H1 (cell line): ENCODE results near the gene ZNF398. TPM values are rescaled to one million over a fixed set of nuclear protein-coding genes. Genes with fewer than 3 reads are reported as not detected.

Experiments
- CTCF ChIA-PET: fragments of 300-600 bp; sonication (Branson Sonifier 250); formaldehyde crosslinking; loops from one replicate; lab custom pipeline; 2021; ENCODE audit not compliant: partially characterized antibody; lab: Charles Lee
- POLR2A ChIA-PET: fragments of 300-600 bp; sonication (Branson Sonifier 250); formaldehyde crosslinking; loops from one replicate; lab custom pipeline; 2021; ENCODE audit warnings: inconsistent platforms; ENCODE audit not compliant: partially characterized antibody; lab: Charles Lee
- DNase-seq, 2 experiments: peaks; one replicate each; pipeline versions ENCODE4 v3.0.0 to v3.0.0-alpha.2; 2010 to 2022; ENCODE audit warnings: low spot score in 2 of 2, low read depth in 1 of 2, mixed read lengths in 1 of 2
- FAIRE-seq: peaks from 2 replicates; lab custom pipeline; 2011; peaks lifted over from hg19 to GRCh38; lab: Jason Lieb, UNC
- H2AFZ ChIP-seq: 2 replicates; pipeline ENCODE4 v1.8.1; 2012; ENCODE audit warnings: low read length, inconsistent platforms
- H2AK5ac ChIP-seq: 2 replicates; pipeline ENCODE4 v1.6.1; 2013; ENCODE audit warnings: low read depth, low read length
- H2BK120ac ChIP-seq: replicated peaks from 2 replicates; pipeline ENCODE3; 2013; ENCODE audit warnings: low read depth, low read length, inconsistent platforms
- H2BK12ac ChIP-seq: 2 replicates; pipeline ENCODE4 v1.6.1; 2013; ENCODE audit warnings: low read depth, low read length
- H2BK15ac ChIP-seq: 2 replicates; pipeline ENCODE4 v1.6.1; 2013; ENCODE audit warnings: low read length
- H2BK20ac ChIP-seq: 2 replicates; pipeline ENCODE4 v1.6.1; 2013; ENCODE audit warnings: low read length
- H2BK5ac ChIP-seq: 2 replicates; pipeline ENCODE4 v1.6.1; 2013; ENCODE audit warnings: low read depth, low read length
- H3K14ac ChIP-seq: 2 replicates; pipeline ENCODE4 v1.6.1; 2013; ENCODE audit warnings: inconsistent platforms; ENCODE audit not compliant: insufficient read length
- H3K18ac ChIP-seq: 2 replicates; pipeline ENCODE4 v1.6.1; 2013; ENCODE audit warnings: low read length; ENCODE audit errors: extremely low read depth
- H3K23ac ChIP-seq: 2 replicates; pipeline ENCODE4 v1.6.1; 2013; ENCODE audit warnings: inconsistent platforms; ENCODE audit not compliant: insufficient read length
- H3K23me2 ChIP-seq: 2 replicates; pipeline ENCODE4 v1.6.1; 2013; ENCODE audit warnings: low read depth, low read length
- H3K27ac ChIP-seq: 2 replicates; pipeline ENCODE4 v1.6.1; 2011; ENCODE audit warnings: low read depth, low read length, inconsistent platforms
- H3K27me3 ChIP-seq, 4 experiments: replicated peaks in 1 of 4; 1 replicate in 1 of 4; 2 replicates in 3 of 4; pipeline versions ENCODE4 v1.6.1 to v1.8.1; 2011 to 2013; ENCODE audit warnings: low read length in 3 of 4, mild to moderate bottlenecking in 3 of 4, inconsistent platforms in 2 of 4, mixed read lengths in 2 of 4, moderate library complexity in 1 of 4; ENCODE audit not compliant: control insufficient read depth in 3 of 4, insufficient read depth in 3 of 4; ENCODE audit errors: extremely low read depth in 1 of 4
- H3K36me3 ChIP-seq, 4 experiments: 2 replicates each; pipeline versions ENCODE4 v1.6.1 to v1.8.1; 2011 to 2013; ENCODE audit warnings: mild to moderate bottlenecking in 4 of 4, low read length in 3 of 4, moderate library complexity in 2 of 4, control low read depth in 1 of 4, inconsistent platforms in 1 of 4; ENCODE audit not compliant: insufficient read depth in 4 of 4, control insufficient read depth in 2 of 4
- H3K4ac ChIP-seq: replicated peaks from 2 replicates; pipeline ENCODE3; 2013; ENCODE audit warnings: low read length, low read depth, mixed read lengths, inconsistent platforms; ENCODE audit not compliant: insufficient read length
- H3K4me1 ChIP-seq, 4 experiments: replicated peaks in 1 of 4; 1 replicate in 1 of 4; 2 replicates in 3 of 4; pipeline versions ENCODE4 v1.6.1 to v1.8.1; 2011 to 2013; ENCODE audit warnings: low read length in 3 of 4, inconsistent platforms in 2 of 4, mixed read lengths in 1 of 4; ENCODE audit not compliant: insufficient read depth in 4 of 4, control insufficient read depth in 3 of 4
- H3K4me2 ChIP-seq, 2 experiments: 2 replicates each; pipeline versions ENCODE4 v1.6.1 to v1.8.1; 2011 to 2013; ENCODE audit warnings: low read depth in 2 of 2, low read length in 2 of 2, control low read depth in 1 of 2, inconsistent platforms in 1 of 2, mild to moderate bottlenecking in 1 of 2; ENCODE audit not compliant: insufficient read depth in 1 of 2
- H3K4me3 ChIP-seq, 4 experiments: fragments of 200-600, 300-600 bp in 1 of 4; sonication (generic), shearing (Covaris generic), sonication (Bioruptor Twin) in 1 of 4; 2 replicates each; pipeline versions ENCODE4 v1.5.1 to v1.8.1; 2011 to 2016; ENCODE audit warnings: low read length in 4 of 4, low read depth in 3 of 4, control low read depth in 2 of 4, inconsistent platforms in 2 of 4, mild to moderate bottlenecking in 2 of 4, mixed read lengths in 1 of 4, moderate library complexity in 1 of 4; ENCODE audit not compliant: insufficient read depth in 2 of 4; ENCODE audit errors: extremely low read depth in 1 of 4
- H3K56ac ChIP-seq: replicated peaks from 2 replicates; pipeline ENCODE3; 2013; ENCODE audit warnings: low read depth, mild to moderate bottlenecking, mixed read lengths, low read length, inconsistent platforms; ENCODE audit not compliant: insufficient read length
- H3K79me1 ChIP-seq: 2 replicates; pipeline ENCODE4 v1.6.1; 2013; ENCODE audit warnings: low read depth, low read length, control low read depth
- H3K79me2 ChIP-seq, 2 experiments: 2 replicates each; pipeline versions ENCODE4 v1.6.1 to v1.8.1; 2012 to 2013; ENCODE audit warnings: low read length in 2 of 2, mild to moderate bottlenecking in 2 of 2, inconsistent platforms in 1 of 2; ENCODE audit not compliant: insufficient read depth in 2 of 2, control insufficient read depth in 1 of 2
- H3K9ac ChIP-seq, 4 experiments: replicated peaks in 1 of 4; 1 replicate in 1 of 4; 2 replicates in 3 of 4; pipeline versions ENCODE4 v1.6.1 to v1.8.1; 2011 to 2013; ENCODE audit warnings: low read depth in 3 of 4, low read length in 3 of 4, control low read depth in 2 of 4, mild to moderate bottlenecking in 2 of 4, moderate library complexity in 2 of 4, inconsistent platforms in 1 of 4; ENCODE audit errors: extremely low read depth in 1 of 4
- H3K9me3 ChIP-seq, 2 experiments: 2 replicates each; pipeline versions ENCODE4 v1.6.1 to v1.8.1; 2012 to 2013; ENCODE audit warnings: mild to moderate bottlenecking in 2 of 2, moderate library complexity in 2 of 2, control low read depth in 1 of 2, inconsistent platforms in 1 of 2, low read depth in 1 of 2, low read length in 1 of 2, mixed read lengths in 1 of 2; ENCODE audit not compliant: insufficient read depth in 2 of 2
- H4K20me1 ChIP-seq, 2 experiments: replicated peaks in 1 of 2; 2 replicates each; pipeline versions ENCODE3 to v1.8.1; 2011 to 2013; ENCODE audit warnings: inconsistent platforms in 2 of 2, low read length in 2 of 2, mild to moderate bottlenecking in 1 of 2; ENCODE audit not compliant: insufficient read depth in 2 of 2, control insufficient read depth in 1 of 2
- H4K5ac ChIP-seq: 2 replicates; pipeline ENCODE4 v1.6.1; 2013; ENCODE audit warnings: low read length, low read depth, mixed read lengths, inconsistent platforms; ENCODE audit not compliant: insufficient read length
- H4K8ac ChIP-seq: 2 replicates; pipeline ENCODE4 v1.8.0; 2013; ENCODE audit warnings: mild to moderate bottlenecking, moderate library complexity, low read length, inconsistent platforms; ENCODE audit not compliant: insufficient read depth; ENCODE audit errors: extremely low read depth
- H4K91ac ChIP-seq: replicated peaks from 2 replicates; pipeline ENCODE3; 2013; ENCODE audit warnings: low read length, mixed read lengths, inconsistent platforms; ENCODE audit not compliant: insufficient read length
- CREB1 ChIP-seq: IDR thresholded peaks from 2 replicates; pipeline ENCODE4 v1.6.1; 2012; ENCODE audit warnings: inconsistent platforms
- HDAC2 ChIP-seq, 2 experiments: fragments of 300-600 bp in 1 of 2; sonication (generic) in 1 of 2; IDR thresholded peaks; 2 replicates each; pipeline ENCODE4 v1.6.1; 2011 to 2012; ENCODE audit warnings: low read depth in 2 of 2, low read length in 2 of 2, mild to moderate bottlenecking in 2 of 2, moderate library complexity in 2 of 2, borderline replicate concordance in 1 of 2, inconsistent platforms in 1 of 2
- JUN ChIP-seq: IDR thresholded peaks from 2 replicates; pipeline ENCODE4 v1.6.1; 2011; ENCODE audit warnings: low read depth, mild to moderate bottlenecking, improper control_type of control experiment, low read length
- NANOG ChIP-seq: IDR thresholded peaks from 2 replicates; pipeline ENCODE4 v1.6.1; 2011; ENCODE audit warnings: low read length, low read depth, mild to moderate bottlenecking, inconsistent platforms; ENCODE audit not compliant: insufficient read depth, poor library complexity, severe bottlenecking
- PHF8 ChIP-seq: fragments of 200-600 bp; sonication (generic); conservative IDR thresholded peaks from 2 replicates; pipeline ENCODE4 v1.7.1; 2012; ENCODE audit warnings: low read depth, mild to moderate bottlenecking, inconsistent platforms, low read length, moderate library complexity
- POLR2A ChIP-seq, 2 experiments: IDR thresholded peaks; 1 replicate in 1 of 2; 2 replicates in 1 of 2; pipeline ENCODE4 v1.6.1; 2011; ENCODE audit warnings: low read depth in 2 of 2, low read length in 2 of 2, mild to moderate bottlenecking in 2 of 2; ENCODE audit errors: control extremely low read depth in 1 of 2
- RBBP5 ChIP-seq: IDR thresholded peaks from 2 replicates; pipeline ENCODE4 v1.7.1; 2012; ENCODE audit warnings: low read depth, mild to moderate bottlenecking, inconsistent platforms, low read length, moderate library complexity, borderline replicate concordance
- RFX5 ChIP-seq: IDR thresholded peaks from 2 replicates; pipeline ENCODE4 v1.6.1; 2011; ENCODE audit warnings: low read depth, low read length, improper control_type of control experiment, borderline replicate concordance
- RNF2 ChIP-seq: fragments of 200-900, 300-1000 bp; sonication (generic); IDR thresholded peaks from 2 replicates; pipeline ENCODE4 v1.7.1; 2016; ENCODE audit warnings: borderline replicate concordance, low read depth, mild to moderate bottlenecking, antibody characterized with exemption, low read length; ENCODE audit not compliant: poor library complexity, severe bottlenecking; ENCODE audit errors: missing control alignments
- SUZ12 ChIP-seq: fragments of 200-600 bp; sonication (generic); IDR thresholded peaks from 2 replicates; pipeline ENCODE4 v1.6.1; 2012; ENCODE audit warnings: mild to moderate bottlenecking, inconsistent platforms, low read length, moderate library complexity, mixed read lengths
- ZNF274 ChIP-seq: IDR thresholded peaks from 2 replicates; pipeline ENCODE4 v1.7.0; 2012; ENCODE audit warnings: low read length, borderline replicate concordance; ENCODE audit errors: extremely low read depth
- WGBS, 2 experiments: shearing (Covaris generic) in 1 of 2; methylation state at CpG; one replicate each; pipeline versions ENCODE4 v1.1.6 to v1.1.7; 2013 to 2015; ENCODE audit warnings: low lambda C conversion rate in 2 of 2, mixed read lengths in 2 of 2, inconsistent platforms in 1 of 2, low coverage in 1 of 2, missing lambda C conversion rate in 1 of 2; ENCODE audit not compliant: insufficient replicate concordance in 2 of 2, insufficient coverage in 1 of 2, insufficient read length in 1 of 2; ENCODE audit errors: extremely low coverage in 1 of 2, missing lambda C conversion rate in 1 of 2; 5-methylcytosine and 5-hydroxymethylcytosine counted together
- polyA plus RNA-seq, 7 experiments: library from polyadenylated mRNA; depleted of rRNA in 3 of 7; stranded (reverse) in 5 of 7; unstranded in 2 of 7; fragments of >200 nt in 5 of 7; fragments of 200-250 nt in 2 of 7; gene quantifications; 1 replicate in 5 of 7; 2 replicates in 1 of 7; 4 replicates in 1 of 7; pipeline versions ENCODE4 v1.2.1 to v1.2.3, GENCODE V29; 2011 to 2013; ENCODE audit warnings: missing spikeins in 2 of 7, mixed read lengths in 2 of 7
- total RNA-seq: library from RNA; stranded (reverse); fragmentation: NEBNext Ultra II Directional; extraction: Animal tissue kit (Norgen Biotek cat#: 25700); gene quantifications from 2 replicates; pipeline ENCODE4 v1.2.1, GENCODE V29; 2021

Gene ZNF398
- total and polyA plus RNA-seq, 2 of the 8 experiments (the other 6 are each of a cell fraction or from before 2014, with no cell fraction given): 52.7 to 63.5 TPM

DNA sequence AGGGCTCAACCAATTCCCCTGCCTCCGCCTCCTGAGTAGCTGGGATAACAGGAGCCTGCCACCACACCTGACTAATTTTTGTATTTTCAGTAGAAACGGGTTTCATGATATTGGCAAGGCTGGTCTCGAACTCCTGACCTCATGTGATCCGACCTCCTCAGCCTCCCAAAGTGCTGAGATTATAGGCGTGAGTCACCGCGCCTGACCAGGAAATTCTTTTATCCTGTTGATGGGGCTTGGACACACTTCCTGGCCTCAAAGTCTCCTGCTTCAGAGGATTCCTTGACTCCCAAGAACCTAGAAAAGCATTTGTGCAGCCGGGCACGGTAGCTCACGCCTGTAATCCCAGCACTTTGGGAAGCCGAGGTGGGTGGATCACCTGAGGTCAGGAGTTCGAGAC lies 37.3 kb upstream of the ZNF398 start:
- FAIRE-seq: no peak
- no peaks in the 10 kb centered on the region for H3K79me2 ChIP-seq
- H3K18ac ChIP-seq: no peak overlapping the region
- no peak overlapping the region for H3K56ac ChIP-seq
- no peak overlapping the region for H2AFZ ChIP-seq
- no peak overlapping the region for H2BK20ac ChIP-seq
- ChIA-PET POLR2A (no interaction called here), CTCF (no interaction called here)
- no peak overlapping the region for H2BK5ac ChIP-seq
- H3K36me3 ChIP-seq: no peaks in the 10 kb centered on the region
- no peaks in the 10 kb centered on the region for H3K79me1 ChIP-seq
- no peak for DNase-seq
- no peak overlapping the region for H4K5ac ChIP-seq
- no peak overlapping the region for H3K4ac ChIP-seq
- no peak overlapping the region for H3K14ac ChIP-seq
- H2BK120ac ChIP-seq: no peak overlapping the region
- H3K23ac ChIP-seq: no peak overlapping the region
- no peaks in the 10 kb centered on the region for H3K23me2 ChIP-seq
- no peak overlapping the region for H2BK12ac ChIP-seq
- no peak overlapping the region for H3K4me2 ChIP-seq
- no peaks in the 10 kb centered on the region for H3K27me3 ChIP-seq
- H3K27ac ChIP-seq: no peak overlapping the region
- WGBS, 2 experiments: 98% methylated on average over 10 of the region's 12 CpGs; no CpG with 5 or more reads in 1 of the 2 experiments
- no peak for TF ChIP-seq NANOG
- TF ChIP-seq RNF2: no peak
- no peak for TF ChIP-seq SUZ12
- no peak for TF ChIP-seq PHF8
- TF ChIP-seq JUN: no peak
- no peak for TF ChIP-seq RFX5
- no peak for TF ChIP-seq CREB1
- no peak for TF ChIP-seq HDAC2 (IDR thresholded peaks at IDR 0.05; ENCODE audit: borderline replicate concordance in 1 of 2, low read depth in 2 of 2, low read length in 2 of 2)
- no peak for TF ChIP-seq ZNF274
- TF ChIP-seq POLR2A (IDR thresholded peaks at IDR 0.05; ENCODE audit: control extremely low read depth in 1 of 2, low read depth in 2 of 2, low read length in 2 of 2): no peak
- TF ChIP-seq RBBP5: no peak
- H2AK5ac ChIP-seq: no peak overlapping the region
- no peak overlapping the region for H4K8ac ChIP-seq
- no peak overlapping the region for H3K9ac ChIP-seq
- H4K91ac ChIP-seq: no peak overlapping the region
- no peak overlapping the region for H3K4me3 ChIP-seq
- H3K4me1 ChIP-seq: no peaks in the 10 kb centered on the region
- no peak overlapping the region for H2BK15ac ChIP-seq
- no peaks in the 10 kb centered on the region for H3K9me3 ChIP-seq
- no peaks in the 10 kb centered on the region for H4K20me1 ChIP-seq
